HEK293T (cell line): ENCODE results near the gene TIMP2.

ENCODE experiments used
- BHLHE40 ChIP-seq: fragments of 450-650 bp; IDR thresholded peaks from 2 replicates; pipeline ENCODE4 v1.6.1; 2016; ENCODE audit warnings: mild to moderate bottlenecking, moderate library complexity, borderline replicate concordance
- FOXA1 ChIP-seq: fragments of 450-650 bp; IDR thresholded peaks from 2 replicates; pipeline ENCODE4 v1.6.1; 2016; ENCODE audit warnings: mild to moderate bottlenecking
- FOXK2 ChIP-seq: fragments of 450-650 bp; IDR thresholded peaks from 2 replicates; pipeline ENCODE4 v1.6.1; 2016; ENCODE audit warnings: mild to moderate bottlenecking
- SP1 ChIP-seq: fragments of 450-650 bp; IDR thresholded peaks from 2 replicates; pipeline ENCODE4 v1.6.1; 2017
- SUZ12 ChIP-seq: fragments of 450-650 bp; IDR thresholded peaks from 2 replicates; pipeline ENCODE4 v1.6.1; 2016; ENCODE audit warnings: mild to moderate bottlenecking

DNA sequence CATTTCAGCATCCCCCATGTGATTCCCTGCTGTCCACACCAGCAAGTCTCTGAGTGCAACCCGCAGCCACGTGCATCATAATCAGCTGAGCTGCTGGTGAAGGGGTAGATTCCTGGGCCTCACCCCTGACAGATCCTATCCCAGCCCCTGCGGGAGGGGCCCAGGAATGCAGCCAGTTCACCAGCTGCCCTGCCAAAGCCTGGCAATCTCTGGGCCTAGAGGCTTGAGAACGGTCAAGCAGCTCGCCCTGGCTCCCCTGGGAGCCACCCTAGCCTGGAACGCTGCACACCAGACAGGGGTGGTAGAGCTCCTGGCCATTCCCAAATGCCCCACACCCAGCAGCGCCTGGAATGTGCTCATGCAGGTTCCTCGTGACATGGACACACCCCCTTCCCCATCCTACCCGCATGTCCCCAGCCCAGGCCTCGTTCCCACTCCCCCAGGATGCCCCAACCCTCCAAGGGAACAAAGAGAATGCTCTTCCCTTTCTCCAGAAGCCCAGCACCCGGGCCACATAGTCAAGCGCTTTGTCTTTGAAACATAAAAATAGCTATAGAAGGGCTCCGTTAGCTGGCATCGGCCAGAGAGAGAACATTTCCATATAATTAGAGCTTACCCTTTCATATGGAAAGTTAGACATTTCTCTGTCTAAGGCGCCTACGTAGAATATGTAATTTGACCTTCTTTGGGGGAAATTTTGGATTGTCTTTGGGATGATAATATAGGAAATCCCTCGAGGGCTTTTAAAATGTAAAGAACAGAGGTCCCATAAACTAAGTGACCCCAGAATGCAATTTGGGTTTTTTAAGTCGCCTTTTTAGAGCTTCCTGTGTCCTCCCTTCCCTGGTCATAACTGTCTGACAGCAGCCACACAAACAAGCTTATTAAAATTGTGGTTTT is 25.6 kb downstream of the TIMP2 start:
- no peak for TF ChIP-seq FOXK2
- TF ChIP-seq BHLHE40 = no peak
- no peak for TF ChIP-seq SUZ12
- TF ChIP-seq SP1 = no peak
- no peak for TF ChIP-seq FOXA1
